Colon (tissue), 2 donors: Measurements from ENCODE around the gene MOB4.
"Not testable (repeated sequence)": the region's sequence is repeated elsewhere in the genome, so short reads cannot be mapped to it uniquely, and the experiment has no call there.

Source experiments
- FAIRE-seq: peaks from 2 replicates; lab custom pipeline; 2012; peaks lifted over from hg19 to GRCh38; lab: Jason Lieb, UNC
- donor health status: control.
- donor health status: control.

MOB4 gene

GRCh38 chr2:197514754-197515153 lies 1.1 kb upstream of the MOB4 start:
- FAIRE-seq = no peak

- no peak for FAIRE-seq
These were observed 539 bp upstream of the MOB4 start for GRCh38 chr2:197515315-197515738.

GRCh38 chr2:197516393-197516761 lies 511 bp downstream of the MOB4 start:
- FAIRE-seq = no peak

GRCh38 chr2:197517150-197517549 lies 1.3 kb downstream of the MOB4 start:
- no peak for FAIRE-seq

- no peak for FAIRE-seq
These were observed 22.5 kb downstream of the MOB4 start for GRCh38 chr2:197538412-197538811.

GRCh38 chr2:197539734-197540133 lies 23.9 kb downstream of the MOB4 start:
- FAIRE-seq = no peak

DNA sequence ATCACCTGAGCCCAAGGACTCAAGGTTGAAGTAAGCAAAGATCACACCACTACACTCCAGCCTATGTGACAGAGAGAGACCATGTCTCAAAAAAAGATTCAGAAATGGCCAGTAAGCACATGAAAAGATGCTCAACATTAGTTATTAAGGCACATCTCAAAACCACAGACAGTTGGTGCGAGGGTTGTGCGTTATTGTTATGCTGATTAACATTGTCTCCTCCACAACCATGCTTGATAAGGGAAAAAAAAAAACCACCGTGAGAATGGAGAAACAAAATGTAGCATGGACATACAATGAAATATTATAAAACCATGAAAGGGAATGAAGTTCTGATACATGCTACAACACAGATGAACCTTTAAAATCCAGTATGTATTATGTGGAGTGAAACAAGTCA lies 27.3 kb downstream of the MOB4 start:
- FAIRE-seq = no peak

GRCh38 chr2:197547163-197547900 lies 31.5 kb downstream of the MOB4 start:
- FAIRE-seq = no peak

DNA sequence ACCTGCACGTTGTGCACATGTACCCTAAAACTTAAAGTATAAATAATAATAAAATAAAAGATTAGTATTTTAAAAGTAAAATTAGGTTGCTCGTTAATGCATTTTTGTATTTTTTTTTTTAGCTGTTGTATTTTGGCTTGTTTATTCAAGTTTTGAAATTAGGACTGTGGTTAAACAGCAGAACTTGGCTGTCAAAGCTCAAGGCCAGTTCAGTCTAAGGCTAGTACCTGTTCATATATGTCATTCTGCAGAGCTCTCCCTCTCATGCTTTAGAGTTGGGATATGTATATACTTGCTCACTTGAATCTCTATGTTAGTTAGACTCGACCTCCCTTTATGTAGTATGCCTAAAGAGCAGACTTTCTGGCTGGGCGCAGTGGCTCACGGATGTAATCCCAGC lies 32.7 kb downstream of the MOB4 start:
- FAIRE-seq = no peak

- FAIRE-seq = not testable (repeated sequence)
These were observed 35.4 kb downstream of the MOB4 start for GRCh38 chr2:197551260-197551659.

DNA sequence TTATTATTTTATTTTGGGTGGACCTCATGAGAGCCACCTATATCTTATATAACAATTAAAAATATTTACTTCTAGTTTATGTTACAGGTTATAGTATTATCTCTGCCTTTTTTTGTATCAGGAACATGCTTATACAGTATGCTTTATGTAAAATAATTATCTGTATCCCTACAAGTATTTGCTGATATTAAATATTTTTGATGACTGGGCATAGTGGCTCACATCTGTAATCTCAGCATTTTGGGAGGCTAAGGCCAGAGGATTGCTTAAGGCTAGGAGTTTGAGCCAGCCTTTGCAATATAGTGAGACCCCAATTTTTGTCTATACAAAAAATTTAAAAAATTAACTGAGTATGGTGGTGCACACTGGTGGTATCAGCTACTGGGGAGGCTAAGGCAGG lies 39.6 kb downstream of the MOB4 start:
- no peak for FAIRE-seq

GRCh38 chr2:197556456-197556855 lies 40.6 kb downstream of the MOB4 start:
- FAIRE-seq = no peak

DNA sequence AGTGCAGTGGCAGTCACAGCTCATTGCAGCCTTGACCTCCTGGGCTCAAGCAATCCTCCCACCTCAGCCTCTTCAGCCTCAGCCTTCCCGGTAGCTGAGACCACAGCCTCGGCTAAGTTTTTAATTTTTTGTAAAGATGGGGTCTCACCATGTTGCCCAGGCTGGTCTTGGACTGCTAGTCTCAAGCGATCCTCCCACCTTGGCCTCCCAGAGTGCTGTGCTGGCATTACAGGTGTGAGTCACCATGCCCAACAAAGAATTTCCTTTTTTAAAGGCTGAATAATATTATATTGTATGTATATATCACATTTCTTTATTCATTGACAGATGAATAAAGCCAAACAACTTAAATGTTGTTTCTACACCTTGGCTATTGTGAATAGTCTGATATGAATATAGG lies 42.5 kb downstream of the MOB4 start:
- no peak for FAIRE-seq

GRCh38 chr2:197559681-197560080 lies 43.8 kb downstream of the MOB4 start:
- no peak for FAIRE-seq

- no peak for FAIRE-seq
These were observed 44.3 kb downstream of the MOB4 start for GRCh38 chr2:197560146-197560665.

GRCh38 chr2:197571627-197572271 lies 55.9 kb downstream of the MOB4 start:
- no peak for FAIRE-seq

DNA sequence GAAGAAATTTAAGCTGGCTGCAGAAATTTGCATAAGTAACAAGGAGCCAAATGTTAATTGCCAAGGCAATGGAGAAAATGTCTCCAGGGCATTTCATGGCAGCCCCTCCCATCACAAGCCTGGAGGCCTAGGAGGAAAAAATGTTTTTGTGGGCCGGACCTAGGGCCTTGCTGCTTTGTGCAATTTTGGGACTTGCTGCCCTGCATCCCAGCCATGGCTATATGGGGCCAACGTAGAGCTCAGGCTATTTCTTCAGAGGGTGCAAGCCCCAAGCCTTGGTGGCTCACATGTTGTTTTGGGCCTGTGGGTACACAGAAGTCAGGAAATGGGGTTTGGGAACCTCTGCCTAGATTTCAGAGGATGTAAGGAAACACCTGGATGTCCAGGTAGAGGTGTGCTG lies 57.7 kb downstream of the MOB4 start:
- no peak for FAIRE-seq

DNA sequence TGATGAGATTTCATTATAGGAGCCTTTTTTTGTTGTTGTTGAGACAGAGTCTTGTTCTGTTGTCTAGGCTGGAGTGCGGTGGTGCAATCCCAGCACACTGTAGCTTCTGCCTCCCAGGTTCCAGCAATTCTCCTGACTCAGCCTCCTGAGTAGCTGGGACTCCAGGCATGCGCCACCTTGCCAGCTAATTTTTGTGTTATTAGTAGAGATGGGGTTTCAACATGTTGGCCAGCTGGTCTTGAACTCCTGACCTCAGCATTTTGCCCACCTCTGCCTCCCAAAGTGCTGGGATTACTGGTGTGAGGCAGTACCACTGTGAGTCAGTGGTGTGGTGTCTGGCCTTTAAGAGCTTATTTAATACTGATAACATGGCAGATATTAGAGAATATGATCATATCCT lies 60.1 kb downstream of the MOB4 start:
- no peak for FAIRE-seq

- no peak for FAIRE-seq
These were observed 60.8 kb downstream of the MOB4 start for GRCh38 chr2:197576631-197577030.

DNA sequence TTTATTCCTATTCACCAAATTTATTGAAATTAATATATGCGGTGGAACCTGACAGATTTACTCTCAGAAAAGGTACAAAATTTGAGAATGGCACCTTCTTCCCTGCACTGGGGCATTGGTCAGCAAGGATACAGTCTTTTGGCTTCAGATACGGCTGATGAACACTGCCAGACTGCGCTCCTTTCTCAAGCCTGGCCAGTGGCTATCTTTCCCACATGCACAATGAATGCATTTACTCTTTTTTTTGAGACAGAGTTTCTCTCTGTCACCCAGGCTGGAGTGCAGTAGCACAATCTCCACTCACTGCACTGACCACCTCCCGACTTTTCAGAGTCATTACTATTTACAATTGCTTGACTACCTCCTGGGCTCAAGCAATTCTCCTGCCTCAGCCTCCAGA lies 61.6 kb downstream of the MOB4 start:
- FAIRE-seq = no peak

DNA sequence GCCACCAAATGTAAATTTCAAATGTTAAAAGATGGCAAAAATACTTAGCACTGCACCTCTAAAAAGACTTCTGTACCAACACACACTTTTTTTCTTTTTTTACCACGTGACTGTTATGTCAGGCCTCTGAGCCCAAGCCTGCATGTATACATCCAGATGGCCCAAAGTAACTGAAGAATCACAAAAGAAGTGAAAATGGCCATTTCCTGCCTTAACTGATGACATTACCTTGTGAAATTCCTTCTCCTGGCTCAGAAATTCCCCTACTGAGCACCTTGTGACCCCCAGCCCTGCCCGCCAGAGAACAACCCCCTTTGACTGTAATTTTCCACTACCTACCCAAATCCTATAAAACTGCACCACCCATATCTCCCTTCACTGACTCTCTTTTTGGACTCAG lies 62.4 kb downstream of the MOB4 start:
- not testable (repeated sequence) for FAIRE-seq

DNA sequence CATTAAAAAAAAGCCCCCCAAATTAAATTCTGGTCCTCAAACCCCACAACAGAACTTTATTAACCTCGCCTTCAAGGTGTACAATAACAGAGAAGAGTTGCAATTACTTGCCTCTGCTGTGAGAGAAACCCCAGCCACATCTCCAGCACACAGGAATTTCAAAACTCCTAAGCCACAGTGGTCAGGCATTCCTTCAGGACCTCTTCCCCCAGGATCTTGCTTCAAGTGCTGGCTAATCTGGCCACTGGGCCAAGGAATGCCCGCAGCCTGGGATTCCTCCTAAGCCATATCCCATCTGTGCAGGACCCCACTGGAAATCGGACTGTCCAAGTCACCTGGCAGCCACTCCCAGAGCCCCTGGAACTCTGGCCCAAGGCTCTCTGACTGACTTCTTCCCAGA lies 64.3 kb downstream of the MOB4 start:
- not testable (repeated sequence) for FAIRE-seq

DNA sequence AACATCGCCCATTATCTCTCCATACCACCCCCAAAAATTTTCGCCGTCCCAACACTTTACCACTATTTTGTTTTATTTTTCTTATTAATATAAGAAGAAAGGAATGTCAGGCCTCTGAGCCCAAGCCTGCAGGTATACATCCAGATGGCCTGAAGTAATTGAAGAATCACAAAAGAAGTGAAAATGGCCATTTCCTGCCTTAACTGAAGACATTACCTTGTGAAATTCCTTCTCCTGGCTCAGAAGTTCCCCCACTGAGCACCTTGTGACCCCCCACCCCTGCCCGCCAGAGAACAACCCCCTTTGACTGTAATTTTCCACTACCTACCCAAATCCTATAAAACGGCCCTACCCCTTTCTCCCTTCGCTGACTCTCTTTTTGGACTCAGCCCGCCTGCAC lies 71.4 kb downstream of the MOB4 start:
- not testable (repeated sequence) for FAIRE-seq
